Natural killer cell (primary cell): ENCODE measurements around the gene ST6GAL1. TPM values are rescaled to one million over a fixed set of nuclear protein-coding genes. Genes with fewer than 3 reads are reported as not detected.
A peak's percentile ranks its signal among the peaks of the same experiment; 100 is the strongest.

ENCODE experiments used
- ATAC-seq, 3 donors: fragments of 150-1000 bp in 2 of 3; fragments of 200-7000 bp in 1 of 3; cut with Tn5 transposase; 1 replicate in 1 of 3; 2 replicates in 2 of 3; pipeline ENCODE4 v1.10.0; 2021; ENCODE audit warnings: mild to moderate bottlenecking in 2 of 3, moderate library complexity in 2 of 3
- DNase-seq, 2 donors: peaks; one replicate each; pipeline versions ENCODE4 v3.0.0 to v3.0.0-alpha.2; 2013 to 2021; ENCODE audit warnings: mixed read lengths in 1 of 2
- H3K27ac ChIP-seq: one replicate; pipeline ENCODE4 v1.5.1; 2013; ENCODE audit warnings: mild to moderate bottlenecking, low read length
- H3K27me3 ChIP-seq: one replicate; pipeline ENCODE4 v1.6.1; 2013; ENCODE audit warnings: low read length; ENCODE audit not compliant: control insufficient read depth, insufficient read depth
- H3K36me3 ChIP-seq: one replicate; pipeline ENCODE4 v1.6.1; 2013; ENCODE audit warnings: low read length; ENCODE audit not compliant: control insufficient read depth, insufficient read depth
- H3K4me1 ChIP-seq: one replicate; pipeline ENCODE4 v1.6.1; 2013; ENCODE audit warnings: low read length; ENCODE audit not compliant: control insufficient read depth, insufficient read depth
- H3K4me3 ChIP-seq: one replicate; pipeline ENCODE4 v1.5.1; 2013; ENCODE audit warnings: low read length
- H3K9me3 ChIP-seq: one replicate; pipeline ENCODE4 v1.6.1; 2013; ENCODE audit warnings: low read length; ENCODE audit not compliant: control insufficient read depth, insufficient read depth
- H3K27ac Mint-ChIP-seq, 2 donors: one replicate each; pipeline ENCODE4 v1.8.0; 2022; ENCODE audit warnings: mild to moderate bottlenecking in 2 of 2, mixed read lengths in 2 of 2, moderate library complexity in 1 of 2
- H3K27me3 Mint-ChIP-seq, 2 donors: one replicate each; pipeline ENCODE4 v1.8.0; 2022; ENCODE audit warnings: low read depth in 2 of 2, mixed read lengths in 2 of 2
- H3K36me3 Mint-ChIP-seq: one replicate; pipeline ENCODE4 v1.8.0; 2022; ENCODE audit warnings: mixed read lengths
- H3K4me1 Mint-ChIP-seq, 2 donors: one replicate each; pipeline ENCODE4 v1.8.0; 2022; ENCODE audit warnings: mixed read lengths in 2 of 2
- H3K4me3 Mint-ChIP-seq: one replicate; pipeline ENCODE4 v1.8.0; 2022; ENCODE audit warnings: mild to moderate bottlenecking, moderate library complexity, mixed read lengths
- H3K9me3 Mint-ChIP-seq, 2 donors: one replicate each; pipeline ENCODE4 v1.8.0; 2022; ENCODE audit warnings: mixed read lengths in 2 of 2
- CTCF ChIP-seq: fragments of 200-600 bp; IDR thresholded peaks from one replicate; pipeline ENCODE4 v1.8.0; 2022; ENCODE audit warnings: antibody characterized with exemption
- WGBS: methylation state at CpG from one replicate; pipeline ENCODE4 v1.1.7; 2013; ENCODE audit warnings: missing lambda C conversion rate; ENCODE audit not compliant: insufficient coverage; 5-methylcytosine and 5-hydroxymethylcytosine counted together
- intact Hi-C: fragments of 100-400 bp; cut with micrococcal nuclease; formaldehyde crosslinking; loops from one replicate; pipeline ENCODE4 v1.14.2; 2022
- total RNA-seq, 4 donors: library from RNA; stranded (reverse); fragments of 120-200 nt in 1 of 4; gene quantifications; one replicate each; pipeline versions ENCODE4 v1.2.3 to v1.2.4, GENCODE V29; 2013 to 2022

Gene ST6GAL1
- total RNA-seq, 3 donors from 2014 or later (not counting 1 experiment from before 2014, with no cell fraction given) = 121 to 182 (median 146) TPM

- 100% methylated on average over 6 of the region's 6 CpGs for WGBS
- Histone ChIP-seq H3K36me3 (peaks cover 65% of the 10 kb centered on the region), H3K9me3 (no peaks in the 10 kb centered on the region), H3K4me3 (no peak overlapping the region), H3K27ac (no peak overlapping the region), H3K4me1 (peaks cover 7% of the 10 kb centered on the region), H3K27me3 (no peaks in the 10 kb centered on the region)
- no peak overlapping the region for H3K4me3 Mint-ChIP-seq
- no peak for ATAC-seq
- peak overlapping the region; percentile 31 to 70 for H3K27ac Mint-ChIP-seq
- H3K36me3 Mint-ChIP-seq = peaks cover 32% of the 10 kb centered on the region
- no peak for DNase-seq
- intact Hi-C loops = no loop called here
- peaks cover 4 to 11% of the 10 kb centered on the region in 2 donors for H3K4me1 Mint-ChIP-seq
- no peak for TF ChIP-seq CTCF
- H3K27me3 Mint-ChIP-seq = no peaks in the 10 kb centered on the region
- H3K9me3 Mint-ChIP-seq = no peaks in the 10 kb centered on the region
Observed at GRCh38 chr3:187076297-187076696, 146.0 kb downstream of the ST6GAL1 start.

GRCh38 chr3:187077085-187077484 is 146.8 kb downstream of the ST6GAL1 start:
- H3K27me3 ChIP-seq = no peaks in the 10 kb centered on the region
- DNase-seq (no peak), ATAC-seq (no peak)
- no peak overlapping the region for H3K4me3 ChIP-seq
- 96% methylated on average over 3 of the region's 3 CpGs for WGBS
- TF ChIP-seq CTCF = no peak
- intact Hi-C loops = no loop called here
- Mint-ChIP-seq H3K36me3 (peaks cover 32% of the 10 kb centered on the region), H3K4me3 (no peak overlapping the region), H3K4me1 (peaks cover 4 to 11% of the 10 kb centered on the region in 2 donors), H3K9me3 (no peaks in the 10 kb centered on the region), H3K27ac (peak overlapping the region; percentile 31 to 70), H3K27me3 (no peaks in the 10 kb centered on the region)
- peaks cover 5% of the 10 kb centered on the region for H3K4me1 ChIP-seq
- H3K27ac ChIP-seq = no peak overlapping the region
- H3K9me3 ChIP-seq = no peaks in the 10 kb centered on the region
- peaks cover 63% of the 10 kb centered on the region for H3K36me3 ChIP-seq

GRCh38 chr3:187077537-187077936 is 147.2 kb downstream of the ST6GAL1 start:
- no peak for DNase-seq
- Histone ChIP-seq H3K36me3 (peaks cover 59% of the 10 kb centered on the region), H3K4me1 (peaks cover under 1% of the 10 kb centered on the region), H3K9me3 (no peaks in the 10 kb centered on the region), H3K27me3 (no peaks in the 10 kb centered on the region), H3K4me3 (no peak overlapping the region), H3K27ac (no peak overlapping the region)
- Mint-ChIP-seq H3K9me3 (no peaks in the 10 kb centered on the region), H3K27ac (peak overlapping the region in 1 of 2 donors; percentile 31), H3K27me3 (no peaks in the 10 kb centered on the region), H3K4me3 (no peak overlapping the region), H3K4me1 (peaks cover 4 to 11% of the 10 kb centered on the region in 2 donors), H3K36me3 (peaks cover 32% of the 10 kb centered on the region)
- no peak for TF ChIP-seq CTCF
- ATAC-seq = no peak
- WGBS = 98% methylated on average over 5 of the region's 5 CpGs
- intact Hi-C loops = no loop called here
